HEK293 (cell line): ENCODE data around the gene FRAS1.

Experiments used
- CTCF ChIA-PET: fragments of 350-600 bp; formaldehyde crosslinking; extraction: SDS; loops from one replicate; lab custom pipeline; 2021; ENCODE audit warnings: antibody characterized with exemption; lab: Yijun Ruan, JAX
- POLR2A ChIA-PET: fragments of 300-600 bp; formaldehyde crosslinking; extraction: SDS; loops from one replicate; lab custom pipeline; 2020; ENCODE audit warnings: antibody characterized with exemption, inconsistent platforms; lab: Yijun Ruan, JAX
- H3K27ac ChIP-seq: fragments of 200-500 bp; sonication (Bioruptor generic); 2 replicates; pipeline ENCODE4 v1.5.1; 2014; ENCODE audit warnings: low read depth, low read length, control low read depth, inconsistent platforms; ENCODE audit errors: extremely low read depth
- H3K36me3 ChIP-seq, 2 experiments: fragments of 200-500 bp in 1 of 2; sonication (Bioruptor generic) in 1 of 2; 1 replicate in 1 of 2; 2 replicates in 1 of 2; pipeline ENCODE4 v1.5.1; 2014 to 2017; ENCODE audit warnings: inconsistent platforms in 2 of 2, low read length in 2 of 2; ENCODE audit not compliant: control insufficient read depth in 2 of 2, insufficient read depth in 1 of 2
- H3K4me1 ChIP-seq: fragments of 200-500 bp; sonication (Bioruptor generic); 2 replicates; pipeline ENCODE4 v1.5.1; 2014; ENCODE audit warnings: mild to moderate bottlenecking, low read length, inconsistent platforms; ENCODE audit not compliant: control insufficient read depth, insufficient read depth
- H3K4me3 ChIP-seq: 2 replicates; pipeline ENCODE4 v1.5.1; 2011; ENCODE audit warnings: low read depth, mild to moderate bottlenecking, control low read depth, low read length, moderate library complexity
- H3K9me3 ChIP-seq: fragments of 200-500 bp; sonication (Bioruptor generic); 2 replicates; pipeline ENCODE4 v1.5.1; 2014; ENCODE audit warnings: low read depth, low read length, inconsistent platforms; ENCODE audit not compliant: control insufficient read depth, insufficient read depth
- EGR2 ChIP-seq: fragments of 450-650 bp; formaldehyde crosslinking; IDR thresholded peaks from 2 replicates; pipeline ENCODE4 v1.5.1; 2016; ENCODE audit warnings: low read depth, missing biosample characterization, missing genetic modification characterization
- KLF16 ChIP-seq: fragments of 450-650 bp; formaldehyde crosslinking; IDR thresholded peaks from 2 replicates; pipeline ENCODE4 v1.5.1; 2017; ENCODE audit warnings: missing biosample characterization, missing genetic modification characterization
- RBAK ChIP-seq: fragments of 450-650 bp; formaldehyde crosslinking; IDR thresholded peaks from 2 replicates; pipeline ENCODE4 v1.5.1; 2016; ENCODE audit warnings: missing biosample characterization, missing genetic modification characterization
- SALL2 ChIP-seq: fragments of 450-650 bp; formaldehyde crosslinking; IDR thresholded peaks from 2 replicates; pipeline ENCODE4 v1.5.0; 2017; ENCODE audit warnings: missing biosample characterization, mild to moderate bottlenecking, missing genetic modification characterization, borderline replicate concordance
- SP7 ChIP-seq: fragments of 450-650 bp; formaldehyde crosslinking; IDR thresholded peaks from 2 replicates; pipeline ENCODE4 v1.5.1; 2016; ENCODE audit warnings: missing biosample characterization, missing genetic modification characterization
- ZBTB11 ChIP-seq: fragments of 450-650 bp; formaldehyde crosslinking; conservative IDR thresholded peaks from 2 replicates; pipeline ENCODE4 v1.5.1; 2016; ENCODE audit warnings: low read depth, missing biosample characterization, missing genetic modification characterization
- ZBTB7A ChIP-seq: fragments of 450-650 bp; formaldehyde crosslinking; IDR thresholded peaks from 2 replicates; pipeline ENCODE4 v1.5.1; 2016; ENCODE audit warnings: low read depth, missing biosample characterization, missing genetic modification characterization
- ZFP41 ChIP-seq: fragments of 450-650 bp; formaldehyde crosslinking; IDR thresholded peaks from 2 replicates; pipeline ENCODE4 v1.5.1; 2016; ENCODE audit warnings: missing biosample characterization, missing genetic modification characterization, borderline replicate concordance
- ZNF10 ChIP-seq: fragments of 450-650 bp; formaldehyde crosslinking; IDR thresholded peaks from 2 replicates; pipeline ENCODE4 v1.5.1; 2017; ENCODE audit warnings: missing biosample characterization, missing genetic modification characterization
- ZNF140 ChIP-seq: fragments of 450-650 bp; formaldehyde crosslinking; IDR thresholded peaks from 2 replicates; pipeline ENCODE4 v1.5.1; 2016; ENCODE audit warnings: missing biosample characterization, missing genetic modification characterization
- ZNF146 ChIP-seq: fragments of 450-650 bp; formaldehyde crosslinking; IDR thresholded peaks from 2 replicates; pipeline ENCODE4 v1.5.1; 2016; ENCODE audit warnings: missing biosample characterization, missing genetic modification characterization
- ZNF416 ChIP-seq: fragments of 450-650 bp; formaldehyde crosslinking; IDR thresholded peaks from 2 replicates; pipeline ENCODE4 v1.5.1; 2016; ENCODE audit warnings: missing biosample characterization, missing genetic modification characterization
- ZNF501 ChIP-seq: fragments of 450-650 bp; formaldehyde crosslinking; IDR thresholded peaks from 2 replicates; pipeline ENCODE4 v1.5.1; 2016; ENCODE audit warnings: missing biosample characterization, missing genetic modification characterization
- ZNF518A ChIP-seq: fragments of 450-650 bp; formaldehyde crosslinking; conservative IDR thresholded peaks from 2 replicates; pipeline ENCODE4 v1.5.1; 2016; ENCODE audit warnings: low read depth, missing biosample characterization, missing genetic modification characterization
- ZNF555 ChIP-seq: fragments of 450-650 bp; formaldehyde crosslinking; conservative IDR thresholded peaks from 2 replicates; pipeline ENCODE4 v1.5.1; 2017; ENCODE audit warnings: missing biosample characterization, mild to moderate bottlenecking, missing genetic modification characterization, inconsistent platforms
- ZNF596 ChIP-seq: fragments of 450-650 bp; IDR thresholded peaks from 2 replicates; pipeline ENCODE4 v1.5.0; 2018; ENCODE audit warnings: missing biosample characterization, mild to moderate bottlenecking, missing genetic modification characterization, moderate library complexity
- ZNF701 ChIP-seq: fragments of 450-650 bp; formaldehyde crosslinking; IDR thresholded peaks from 2 replicates; pipeline ENCODE4 v1.5.1; 2016; ENCODE audit warnings: missing biosample characterization, missing genetic modification characterization
- ZNF747 ChIP-seq: fragments of 450-650 bp; formaldehyde crosslinking; IDR thresholded peaks from 2 replicates; pipeline ENCODE4 v1.5.1; 2016; ENCODE audit warnings: missing biosample characterization, missing genetic modification characterization
- ZNF768 ChIP-seq: fragments of 450-650 bp; formaldehyde crosslinking; IDR thresholded peaks from 2 replicates; pipeline ENCODE4 v1.5.1; 2018; ENCODE audit warnings: missing biosample characterization, mild to moderate bottlenecking, missing genetic modification characterization
- ZNF777 ChIP-seq: fragments of 450-650 bp; formaldehyde crosslinking; IDR thresholded peaks from 2 replicates; pipeline ENCODE4 v1.5.1; 2017; ENCODE audit warnings: missing biosample characterization, missing genetic modification characterization, borderline replicate concordance
- ZNF785 ChIP-seq: fragments of 450-650 bp; formaldehyde crosslinking; IDR thresholded peaks from 2 replicates; pipeline ENCODE4 v1.5.1; 2016; ENCODE audit warnings: missing biosample characterization, missing genetic modification characterization
- ZSCAN5A ChIP-seq: fragments of 450-650 bp; formaldehyde crosslinking; IDR thresholded peaks from 2 replicates; pipeline ENCODE4 v1.5.1; 2016; ENCODE audit warnings: missing biosample characterization, missing genetic modification characterization

Gene FRAS1

GRCh38 chr4:78459327-78459726, 402.2 kb downstream of the FRAS1 start:
- CTCF ChIA-PET: no interaction called here
- H3K4me3 ChIP-seq: no peak overlapping the region
- POLR2A ChIA-PET: no interaction called here
- TF ChIP-seq ZNF777 (tag by site-specific recombination) (no peak), ZNF501 (tag by site-specific recombination) (no peak), ZNF10 (no peak), ZNF701 (tag by site-specific recombination) (no peak), ZNF747 (no peak), EGR2 (tag by site-specific recombination) (no peak), SP7 (tag by site-specific recombination) (no peak), ZNF146 (tag by site-specific recombination) (no peak), ZNF140 (no peak), ZNF518A (no peak), ZNF785 (tag by site-specific recombination) (no peak), ZNF596 (tag by site-specific recombination) (no peak), KLF16 (no peak), ZFP41 (tag by site-specific recombination) (no peak), RBAK (no peak)
- peaks cover 0 to 17% of the 10 kb centered on the region in 2 experiments; a peak in 1 of 3 replicates for H3K36me3 ChIP-seq
- no peaks in the 10 kb centered on the region for H3K9me3 ChIP-seq
- H3K27ac ChIP-seq: no peak overlapping the region
- no peaks in the 10 kb centered on the region for H3K4me1 ChIP-seq

GRCh38 chr4:78460368-78460767, 403.2 kb downstream of the FRAS1 start:
- Histone ChIP-seq H3K36me3 (peaks cover 0 to 19% of the 10 kb centered on the region in 2 experiments; a peak in 1 of 3 replicates), H3K27ac (no peak overlapping the region), H3K9me3 (no peaks in the 10 kb centered on the region), H3K4me3 (no peak overlapping the region), H3K4me1 (no peaks in the 10 kb centered on the region)
- ChIA-PET CTCF (no interaction called here), POLR2A (no interaction called here)
- TF ChIP-seq SALL2: no peak
- TF ChIP-seq ZNF555 (tag by site-specific recombination): no peak
- no peak for TF ChIP-seq ZSCAN5A
- no peak for TF ChIP-seq ZBTB7A (tag by site-specific recombination)
- no peak for TF ChIP-seq ZNF416 (tag by site-specific recombination)
- no peak for TF ChIP-seq ZFP41 (tag by site-specific recombination)
- no peak for TF ChIP-seq ZBTB11 (tag by site-specific recombination)
- TF ChIP-seq ZNF768 (tag by site-specific recombination): no peak
